ENCODE results near the gene AAMDC.
A peak's percentile ranks its signal among the peaks of the same experiment; 100 is the strongest.

The AAMDC gene

GRCh38 chr11:77820565-77821348 lies at the start of gene AAMDC, which contains the start of gene RSF1:
Gene AAMDC, plus strand, starts transcription at chr11:77821144. Its CDS starts 21,353 bp downstream, at chr11:77842497.
Gene RSF1, minus strand, starts transcription at chr11:77820722. Its CDS starts 8 bp downstream, at chr11:77820714.
- peak; percentile 99 for DNase-seq

DNA sequence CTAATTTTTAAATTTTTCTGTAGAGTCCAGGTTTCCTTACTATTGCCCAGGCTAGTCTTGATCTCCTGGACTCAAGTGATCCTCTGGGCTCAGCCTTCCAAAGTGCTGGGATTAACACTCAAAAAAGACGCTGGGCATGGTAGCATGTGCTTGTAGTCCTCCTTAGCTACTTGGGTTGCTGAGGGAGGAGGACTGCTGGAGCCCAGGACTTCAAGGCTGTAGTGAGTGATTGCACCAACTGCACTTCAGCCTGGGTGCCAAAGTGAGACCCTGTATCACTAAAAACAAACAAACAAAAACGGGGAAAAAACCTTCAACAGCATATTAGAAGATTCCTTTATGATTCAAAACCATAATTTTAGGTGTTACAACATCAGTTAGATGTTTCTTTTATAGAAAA lies 45.0 kb upstream of the AAMDC start:
- no peak for DNase-seq

DNA sequence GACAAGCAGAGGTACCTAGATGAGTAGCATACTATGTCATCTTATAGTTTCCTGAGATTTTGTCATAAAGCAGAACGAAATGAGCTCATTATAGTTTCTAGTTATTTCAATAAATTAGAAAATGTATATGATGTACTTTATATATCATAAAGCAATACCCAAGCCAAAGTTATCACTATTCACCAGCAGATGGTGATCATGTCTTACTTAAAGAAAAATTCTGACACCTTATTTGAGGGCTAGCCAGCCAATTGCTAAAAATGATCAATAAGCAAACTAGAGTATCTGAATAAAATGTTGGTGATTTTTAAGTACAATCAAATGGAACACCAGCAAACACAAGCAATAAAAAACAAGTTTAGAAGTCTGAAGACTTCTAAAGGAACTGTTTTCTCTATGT lies 44.5 kb upstream of the AAMDC start:
- peak; percentile 10 for DNase-seq

DNA sequence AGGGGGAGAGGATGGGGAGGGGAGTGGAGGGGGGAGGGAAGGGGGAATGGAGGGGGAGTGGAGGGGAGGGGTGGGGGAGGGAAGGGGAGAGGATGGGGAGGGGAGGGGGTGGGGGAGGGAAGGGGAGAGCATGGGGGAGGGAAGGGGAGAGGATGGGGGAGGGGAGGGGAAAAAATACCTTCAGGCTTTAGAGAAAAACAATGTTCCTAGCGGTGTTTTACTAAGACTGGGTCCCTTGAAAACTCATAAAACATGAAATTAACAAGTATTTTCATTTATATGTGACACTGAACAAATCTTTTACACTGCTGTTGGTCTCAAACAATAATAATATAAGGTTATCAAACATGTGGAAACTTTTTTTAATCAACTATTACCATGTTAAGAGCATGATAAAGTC lies 42.8 kb upstream of the AAMDC start:
- no peak for DNase-seq

DNA sequence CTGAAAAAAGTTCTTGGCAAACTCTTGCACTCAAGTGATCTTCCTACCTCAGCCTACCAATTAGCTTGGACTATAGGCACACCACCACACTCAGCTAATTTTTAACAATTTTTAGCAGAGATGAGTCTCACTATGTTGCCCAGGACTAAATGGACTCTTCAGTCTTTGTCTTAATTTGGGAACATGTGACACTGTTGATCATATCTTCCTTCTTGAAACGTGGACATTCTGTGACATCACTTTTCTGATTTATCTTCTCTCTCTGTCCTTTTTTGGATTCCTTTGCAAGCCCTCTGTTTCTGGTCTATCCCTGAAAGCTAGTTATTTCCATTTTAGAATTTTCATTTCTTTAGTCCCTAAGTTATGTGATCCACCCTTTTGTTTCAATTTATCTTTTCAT lies 42.4 kb upstream of the AAMDC start:
- DNase-seq, result no peak

DNA sequence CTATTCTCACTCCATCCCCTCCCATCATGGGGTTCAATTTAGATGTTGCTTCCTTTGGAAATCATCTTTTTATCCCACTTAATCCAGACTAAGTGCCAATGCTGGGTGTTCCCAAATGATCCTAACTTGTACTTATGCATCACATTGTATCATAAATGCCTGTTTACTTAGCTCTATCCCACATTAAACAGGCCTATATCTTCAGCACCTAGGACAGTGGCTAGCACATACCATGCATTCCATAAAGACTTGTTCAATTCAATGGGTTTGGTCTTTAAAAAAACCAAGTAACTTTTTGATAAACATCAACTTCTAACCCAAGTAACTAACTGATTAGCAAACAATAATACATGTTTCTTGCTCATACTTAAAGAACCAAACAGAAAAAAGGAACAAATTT lies 41.0 kb upstream of the AAMDC start:
- DNase-seq, result peak; percentile 35

GRCh38 chr11:77783025-77783424 lies 37.9 kb upstream of the AAMDC start:
- no peak for DNase-seq

GRCh38 chr11:77784572-77784971 lies 36.4 kb upstream of the AAMDC start:
- no peak for DNase-seq

- DNase-seq, result no peak
Observed at GRCh38 chr11:77789061-77789730, 31.7 kb upstream of the AAMDC start.

GRCh38 chr11:77789731-77790476 lies 31.0 kb upstream of the AAMDC start:
- DNase-seq, result no peak

DNA sequence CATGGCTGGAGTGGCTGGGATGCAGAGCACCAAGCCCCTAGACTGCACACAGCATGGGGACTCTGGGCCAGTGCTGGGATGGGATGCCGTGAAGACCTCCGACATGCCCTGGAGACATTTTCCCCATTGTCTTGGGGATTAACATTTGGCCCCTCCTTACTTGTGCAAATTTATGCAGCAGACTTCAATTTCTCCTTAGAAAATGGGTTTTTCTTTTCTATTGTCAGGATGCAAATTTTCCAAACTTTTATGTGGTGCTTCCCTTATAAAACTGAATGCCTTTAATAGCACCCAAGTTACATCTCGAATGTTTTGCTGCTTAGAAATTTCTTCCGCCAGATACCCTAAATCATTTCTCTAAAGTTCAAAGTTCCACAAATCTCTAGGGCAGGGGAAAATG lies 29.6 kb upstream of the AAMDC start:
- no peak for DNase-seq

- no peak for DNase-seq
Observed at GRCh38 chr11:77793972-77794371, 27.0 kb upstream of the AAMDC start.

DNA sequence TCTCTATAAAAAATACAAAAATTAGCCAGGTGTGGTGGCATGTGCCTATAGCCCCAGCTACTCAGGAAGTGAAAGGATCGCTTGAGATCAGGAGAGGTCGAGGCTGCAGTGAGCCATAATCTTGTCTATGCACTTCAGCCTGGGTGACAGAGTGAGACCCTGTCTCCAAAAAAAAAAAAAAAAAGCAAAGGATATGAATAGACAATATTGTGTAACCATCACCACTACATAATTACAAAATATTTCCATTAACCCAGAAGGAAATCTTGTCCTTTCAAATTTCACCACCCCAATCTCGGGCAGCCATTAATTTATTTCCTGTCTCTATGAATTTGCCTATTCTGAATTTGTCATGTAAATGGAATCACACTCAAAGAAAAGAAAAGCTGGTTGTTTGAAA lies 21.6 kb upstream of the AAMDC start:
- DNase-seq, result no peak

DNA sequence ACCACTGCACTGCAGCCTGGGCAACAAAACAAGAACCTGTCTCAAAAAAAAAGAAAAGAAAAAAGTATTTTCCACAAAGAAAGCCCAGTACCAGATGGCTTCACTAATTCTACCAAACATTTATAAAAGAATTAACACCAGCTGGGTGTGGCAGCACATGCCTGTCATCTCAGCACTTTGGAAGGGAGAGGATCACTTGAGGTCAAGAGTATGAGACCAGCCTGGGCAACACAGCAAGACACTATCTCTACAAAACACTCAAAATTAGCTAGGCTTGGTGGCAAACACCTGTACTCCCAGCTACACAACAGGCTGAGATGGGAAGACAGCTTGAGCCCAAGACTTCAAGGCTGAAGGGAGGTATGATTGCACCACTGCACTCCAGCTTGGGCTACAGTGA lies 20.5 kb upstream of the AAMDC start:
- DNase-seq, result no peak

GRCh38 chr11:77801477-77801876 lies 19.5 kb upstream of the AAMDC start:
- no peak for DNase-seq

DNA sequence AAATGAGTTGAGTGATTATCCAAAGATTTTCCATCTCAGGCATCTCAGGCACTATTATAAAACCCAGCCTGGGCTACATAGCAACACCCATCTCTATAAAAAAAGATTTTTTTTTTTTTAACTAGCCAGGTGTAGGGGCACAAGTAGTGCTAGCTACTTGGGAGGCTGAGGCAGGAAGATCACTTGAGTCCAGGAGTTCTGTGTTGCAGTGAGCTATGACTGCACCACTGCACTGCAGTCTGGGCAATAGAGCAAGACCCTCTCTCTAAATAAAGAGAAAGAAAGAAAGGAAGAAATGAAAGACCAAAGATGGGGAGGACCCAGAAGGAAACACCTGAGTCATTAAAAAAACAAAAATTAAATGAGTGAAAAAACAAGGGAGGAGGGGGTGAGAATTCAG lies 14.5 kb upstream of the AAMDC start:
- DNase-seq, result no peak

- DNase-seq, result no peak
Observed at GRCh38 chr11:77806993-77807392, 14.0 kb upstream of the AAMDC start.

DNA sequence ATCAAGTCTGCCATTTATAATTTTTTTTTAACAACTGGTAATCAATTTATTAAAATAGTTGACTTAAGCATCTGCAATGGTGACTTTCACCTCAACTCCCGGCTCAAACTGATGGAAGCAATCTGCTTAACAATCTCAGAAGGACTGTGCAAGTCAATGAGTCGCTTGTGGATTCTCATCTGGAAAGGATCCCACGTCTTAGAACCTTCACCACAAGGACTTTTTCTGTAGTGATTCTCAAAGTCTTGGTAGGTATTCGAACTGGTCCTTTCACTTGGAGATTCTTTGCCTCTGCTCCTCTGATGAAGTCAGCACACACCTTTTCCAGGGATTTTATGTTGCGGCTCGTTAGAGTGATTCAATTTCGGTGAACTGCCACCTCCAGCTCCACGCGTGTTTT lies 7.7 kb upstream of the AAMDC start:
- peak; percentile 49 for DNase-seq

- no peak for DNase-seq
Observed at GRCh38 chr11:77814848-77815247, 6.1 kb upstream of the AAMDC start.

GRCh38 chr11:77815459-77815858 lies 5.5 kb upstream of the AAMDC start:
- no peak for DNase-seq

- peak; percentile 81 for DNase-seq
Observed at GRCh38 chr11:77819411-77819920, 1.5 kb upstream of the AAMDC start.

DNA sequence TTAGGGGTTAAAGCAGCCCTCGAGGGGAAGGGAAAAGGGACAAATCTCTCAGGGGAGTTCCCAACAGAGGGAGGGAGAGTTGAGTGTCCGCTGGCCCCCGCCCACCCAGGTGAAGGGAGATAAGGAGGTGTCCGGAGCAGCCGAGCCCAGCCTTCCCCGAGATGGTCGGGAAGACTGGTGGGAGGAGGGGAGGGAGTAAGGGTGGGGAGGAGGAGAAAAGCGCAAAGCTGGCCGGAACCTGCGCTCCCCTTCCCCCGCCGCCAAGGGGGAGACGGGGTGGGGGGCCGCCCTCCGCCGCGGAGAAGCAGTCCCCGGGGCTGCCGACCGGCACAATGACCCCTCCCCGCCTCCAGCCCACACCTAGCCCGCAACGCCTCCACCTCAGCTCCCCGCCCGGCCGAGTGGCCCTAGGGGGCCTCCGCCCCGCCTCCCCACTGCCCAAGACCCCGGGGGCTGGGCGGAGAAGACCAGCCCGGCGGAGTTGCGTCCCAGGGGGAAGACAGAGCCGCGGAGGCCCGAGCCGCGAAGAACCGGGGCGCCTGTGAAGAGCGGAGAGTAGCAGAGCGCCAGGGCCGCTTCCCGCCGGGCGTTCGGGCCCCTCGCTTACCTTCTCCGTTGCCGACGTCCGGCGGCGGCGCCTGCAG lies 901 bp upstream of the AAMDC start:
- DNase-seq, result peak; percentile 25

- DNase-seq, result peak; percentile 27
Observed at GRCh38 chr11:77821349-77821851, 456 bp downstream of the AAMDC start.

Measured in fibroblast of upper back skin (primary cell).